GM21717 (cell line): ENCODE results near the gene ADAM12.

Experiments
- ATAC-seq: cut with Tn5 transposase; IDR thresholded peaks from one replicate; pipeline ENCODE4 v1.9.1; 2021; ENCODE audit warnings: mild to moderate bottlenecking, moderate library complexity; ENCODE audit not compliant: unreplicated experiment

ADAM12 gene

GRCh38 chr10:126215746-126216631 is 172.3 kb downstream of the ADAM12 start:
- no peak for ATAC-seq

DNA sequence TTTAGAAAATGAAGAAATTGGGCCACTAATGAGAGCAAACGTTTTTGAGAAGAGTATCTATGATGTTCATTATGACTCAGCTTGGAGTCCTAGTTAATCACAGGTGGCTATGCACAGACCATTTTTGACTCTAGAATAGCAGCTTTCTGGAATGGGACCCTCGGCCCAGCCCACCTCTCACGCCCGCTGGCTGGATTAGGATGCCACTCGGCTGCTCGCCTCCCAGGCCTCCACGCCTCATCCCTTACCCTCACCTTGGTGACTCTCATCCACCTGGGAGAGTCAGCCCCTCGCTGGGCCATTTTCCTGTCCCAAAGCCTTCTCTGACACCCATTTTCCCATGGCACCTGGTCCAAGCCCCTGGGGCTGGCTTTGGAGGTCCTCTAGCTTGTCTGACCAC is 173.6 kb downstream of the ADAM12 start:
- ATAC-seq, result no peak

- ATAC-seq, result no peak
These were observed 174.3 kb downstream of the ADAM12 start for GRCh38 chr10:126214021-126214420.

- ATAC-seq, result no peak
These were observed 175.5 kb downstream of the ADAM12 start for GRCh38 chr10:126212738-126213137.

GRCh38 chr10:126210051-126210651 is 178.1 kb downstream of the ADAM12 start:
- ATAC-seq, result no peak

GRCh38 chr10:126209451-126209850 is 178.8 kb downstream of the ADAM12 start:
- ATAC-seq, result no peak

GRCh38 chr10:126208726-126209302 is 179.5 kb downstream of the ADAM12 start:
- no peak for ATAC-seq

DNA sequence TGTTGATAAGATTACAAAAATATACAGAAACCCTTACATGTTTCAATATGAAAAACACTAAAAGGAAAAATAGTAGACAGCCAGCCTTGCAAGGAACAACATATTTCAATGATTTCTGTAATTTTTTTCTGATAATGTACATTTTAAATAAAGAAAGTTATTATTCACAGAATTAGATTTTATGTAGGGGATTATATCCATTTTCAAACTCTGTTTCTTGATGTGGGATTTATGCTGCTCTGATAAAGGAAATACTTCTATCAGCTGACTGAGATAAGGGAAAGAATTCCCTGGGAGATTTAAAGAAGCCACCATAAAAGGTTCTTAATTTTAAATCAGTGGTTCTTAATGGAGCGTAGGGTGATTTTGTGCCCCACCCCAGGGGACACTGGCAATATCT is 180.4 kb downstream of the ADAM12 start:
- no peak for ATAC-seq

- no peak for ATAC-seq
These were observed 180.9 kb downstream of the ADAM12 start for GRCh38 chr10:126207313-126207771.

GRCh38 chr10:126205486-126206205 is 182.6 kb downstream of the ADAM12 start:
- no peak for ATAC-seq

- no peak for ATAC-seq
These were observed 184.0 kb downstream of the ADAM12 start for GRCh38 chr10:126204320-126204719.

- no peak for ATAC-seq
These were observed 184.5 kb downstream of the ADAM12 start for GRCh38 chr10:126203746-126204145.

DNA sequence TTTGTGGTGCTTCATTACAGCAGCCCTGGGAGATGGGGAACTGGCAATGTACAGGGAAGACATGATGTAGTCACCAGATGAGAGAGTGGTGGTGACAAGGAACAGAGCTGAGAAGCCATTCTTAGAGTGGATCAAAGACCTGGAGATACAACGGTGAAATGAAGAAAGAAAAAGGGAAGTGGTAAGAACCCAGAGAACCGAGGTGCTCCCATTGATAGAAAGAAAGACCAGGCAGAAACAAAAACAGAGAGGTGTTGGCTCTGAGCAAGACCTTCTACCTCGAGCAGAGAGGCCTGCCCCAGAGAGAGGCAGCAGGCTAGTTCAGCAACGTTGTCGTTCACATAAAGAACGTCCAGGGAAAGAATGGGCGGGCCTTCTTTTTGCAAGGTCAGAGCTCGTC is 186.7 kb downstream of the ADAM12 start:
- ATAC-seq, result no peak

DNA sequence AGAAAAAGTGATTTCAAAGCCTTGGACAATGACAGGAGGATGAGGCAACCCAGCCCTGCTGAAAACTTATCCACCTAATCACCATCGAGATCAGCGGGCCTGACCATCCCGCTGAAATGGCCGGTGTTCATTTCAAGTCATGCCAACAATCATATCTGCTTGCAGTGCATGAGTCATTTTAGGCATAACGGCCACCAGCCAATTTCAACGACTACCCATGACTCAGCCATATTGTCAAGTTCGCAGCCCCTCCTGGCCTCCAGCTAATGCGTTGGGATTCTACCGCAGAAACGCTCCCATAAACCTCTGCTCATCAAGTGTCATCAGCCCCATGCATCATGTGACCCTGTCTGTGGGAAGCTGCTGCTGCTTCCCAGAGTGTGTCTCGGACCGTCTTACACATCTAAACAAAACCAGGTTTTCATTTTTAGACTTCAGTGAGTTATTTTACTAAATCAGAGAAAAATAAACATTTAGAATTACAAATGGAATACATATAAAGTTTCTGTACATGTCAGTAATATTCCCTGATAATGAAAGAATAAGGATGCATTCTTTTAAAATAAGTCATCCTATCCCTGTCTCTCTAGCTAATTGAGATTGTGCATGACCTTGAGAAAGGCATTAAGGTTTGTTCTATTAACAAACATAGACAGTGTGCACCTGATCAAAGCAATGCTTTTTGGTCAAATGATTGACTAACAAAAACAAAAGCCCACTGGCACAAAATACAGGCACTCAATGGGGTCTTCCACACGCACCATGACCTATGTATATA is 188.9 kb downstream of the ADAM12 start:
- no peak for ATAC-seq

DNA sequence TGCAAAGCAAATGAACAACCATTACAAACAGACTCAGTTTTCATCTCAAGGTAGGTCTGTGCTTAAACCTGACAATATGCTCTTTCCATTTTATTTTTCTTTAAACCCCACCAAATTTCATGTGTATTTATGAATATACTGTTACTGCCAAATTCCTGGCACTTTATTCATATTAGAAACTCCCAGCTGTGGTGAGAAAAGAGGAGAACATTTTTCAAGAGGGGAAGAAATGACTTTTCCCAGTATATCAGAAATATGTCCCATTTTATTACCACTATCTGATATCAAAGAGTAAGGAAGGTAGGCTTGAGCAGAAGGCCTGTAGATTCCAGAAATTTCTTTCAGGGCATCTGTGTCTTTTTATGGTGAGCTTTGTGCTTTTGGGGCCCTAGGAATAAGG is 189.6 kb downstream of the ADAM12 start:
- no peak for ATAC-seq

- no peak for ATAC-seq
These were observed 191.2 kb downstream of the ADAM12 start for GRCh38 chr10:126197036-126197543.

DNA sequence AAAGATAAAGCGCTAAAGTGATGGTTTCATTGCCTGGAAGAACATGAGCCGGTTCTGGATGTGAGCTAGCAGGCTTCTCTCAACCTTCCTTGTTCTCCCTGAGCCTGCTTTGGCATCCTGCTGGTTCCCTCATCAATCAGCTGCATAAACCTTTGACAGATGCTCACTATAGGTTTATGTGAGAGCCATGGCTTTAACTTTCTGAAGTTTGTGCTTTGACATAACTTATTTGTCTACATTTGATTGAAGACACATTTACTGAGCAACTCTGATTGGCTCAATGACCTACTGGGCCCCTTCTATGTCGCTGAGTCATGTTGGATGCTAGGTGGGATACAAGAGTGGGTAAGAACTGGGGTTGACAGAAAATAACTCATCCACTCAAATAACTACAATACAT is 192.0 kb downstream of the ADAM12 start:
- no peak for ATAC-seq

- ATAC-seq, result no peak
These were observed 197.1 kb downstream of the ADAM12 start for GRCh38 chr10:126191192-126191591.

DNA sequence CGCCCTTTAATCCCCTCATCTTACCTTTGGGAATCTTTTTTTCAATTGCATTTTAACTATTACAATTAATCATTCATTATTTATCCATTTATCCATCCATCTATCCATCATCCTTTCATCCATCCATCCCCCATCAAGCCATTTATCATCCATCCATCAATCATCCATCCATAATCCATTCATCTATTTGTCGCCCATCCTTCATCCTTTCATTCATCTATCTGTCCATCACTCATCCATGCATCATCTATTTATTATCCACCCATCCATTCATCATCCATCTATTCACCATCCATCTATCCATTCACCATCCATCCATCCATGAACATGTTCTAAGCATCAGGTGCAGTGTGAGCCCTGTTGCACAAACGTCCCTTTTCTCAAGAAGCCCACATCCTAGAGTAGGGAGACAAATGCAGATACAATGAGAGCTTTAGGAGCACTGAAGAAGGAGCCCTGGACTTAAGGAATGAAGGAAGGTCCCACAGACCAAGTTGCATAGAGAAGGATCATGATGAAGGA is 199.5 kb downstream of the ADAM12 start:
- no peak for ATAC-seq

DNA sequence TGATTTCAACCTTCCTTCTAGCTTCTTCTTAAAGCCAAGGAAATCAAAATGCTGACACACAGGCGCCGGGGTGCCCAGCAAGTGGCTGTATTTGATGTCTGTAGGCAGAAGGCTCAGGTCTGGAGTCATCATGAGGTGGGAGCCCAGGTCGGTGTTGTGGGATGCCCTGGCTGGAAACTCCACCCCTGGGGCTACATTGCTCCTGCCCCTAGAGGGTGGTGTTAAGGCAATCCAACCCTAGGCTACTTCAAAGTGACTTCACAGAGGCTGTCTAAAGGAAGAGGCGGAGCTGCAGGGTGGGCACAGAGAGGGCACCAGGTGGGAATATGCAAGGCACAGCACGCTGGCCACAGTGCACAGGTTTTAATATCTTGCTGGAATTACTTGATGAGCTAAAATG is 200.9 kb downstream of the ADAM12 start:
- no peak for ATAC-seq
